ENCODE results near the gene MAGOHB.

GRCh38 chr12:10571141-10571540 is 42.3 kb downstream of the MAGOHB start:
- no peak for TF ChIP-seq GABPA (IDR thresholded peaks at IDR 0.05; ENCODE audit: low read depth)
- TF ChIP-seq JUND (IDR thresholded peaks at IDR 0.05) = no peak
- no peak for TF ChIP-seq CTCF (IDR thresholded peaks at IDR 0.05)
- TF ChIP-seq PBX3 (IDR thresholded peaks at IDR 0.05) = no peak
- TF ChIP-seq EP300 (IDR thresholded peaks at IDR 0.05; ENCODE audit: borderline replicate concordance in 1 of 2, low read depth in 1 of 2, low read length in 1 of 2) = no peak
- no peak for TF ChIP-seq SMC3 (IDR thresholded peaks at IDR 0.05; ENCODE audit: low read depth, low read length)
- no peak for TF ChIP-seq FOXM1 (IDR thresholded peaks at IDR 0.05; ENCODE audit: low read depth)
- no peak for TF ChIP-seq RXRA (IDR thresholded peaks at IDR 0.05; ENCODE audit: borderline replicate concordance, low read depth)
- TF ChIP-seq RAD21 (IDR thresholded peaks at IDR 0.05; ENCODE audit: low read length) = no peak
- no peak for TF ChIP-seq FOXJ3 (CRISPR knock-in tag; IDR thresholded peaks at IDR 0.05)
- TF ChIP-seq POLR2AphosphoS5 (IDR thresholded peaks at IDR 0.05; ENCODE audit: low read depth, low read length) = no peak
- no peak for TF ChIP-seq TAF1 (IDR thresholded peaks at IDR 0.05; ENCODE audit: borderline replicate concordance, low read depth, low read length)

All from SK-N-SH (cell line).